GM23338 (cell line): ENCODE data around the gene LOXHD1. TPM values are rescaled to one million over a fixed set of nuclear protein-coding genes. Genes with fewer than 3 reads are reported as not detected.

ENCODE experiments used
- ATAC-seq: fragments of 200-7000 bp; cut with Tn5 transposase; 3 replicates; pipeline ENCODE4 v1.9.1; 2020
- DNase-seq: peaks from one replicate; pipeline ENCODE4 v3.0.0-alpha.2; 2015; ENCODE audit warnings: low spot score
- H2AFZ ChIP-seq: fragments of 200-600 bp; sonication (generic); 2 replicates; pipeline ENCODE4 v1.8.0; 2016; ENCODE audit warnings: antibody characterized with exemption, mild to moderate bottlenecking, moderate library complexity
- H3F3A ChIP-seq: fragments of 200-600 bp; sonication (generic); replicated peaks from 2 replicates; pipeline ENCODE4 v1.8.0; 2017; ENCODE audit warnings: antibody characterized with exemption, mixed run types, low read depth
- H3K27ac ChIP-seq: fragments of 200-600 bp; sonication (generic); 2 replicates; pipeline ENCODE4 v1.6.1; 2016; ENCODE audit warnings: low read depth
- H3K27me3 ChIP-seq: fragments of 200-600 bp; sonication (generic); 2 replicates; pipeline ENCODE4 v1.8.0; 2016; ENCODE audit warnings: mild to moderate bottlenecking, mixed run types, moderate library complexity; ENCODE audit not compliant: insufficient read depth
- H3K36me3 ChIP-seq: fragments of 200-600 bp; sonication (generic); 2 replicates; pipeline ENCODE4 v1.8.0; 2016; ENCODE audit warnings: mild to moderate bottlenecking; ENCODE audit not compliant: insufficient read depth
- H3K4me1 ChIP-seq: fragments of 200-600 bp; sonication (generic); 2 replicates; pipeline ENCODE4 v1.8.0; 2016; ENCODE audit warnings: mild to moderate bottlenecking, moderate library complexity; ENCODE audit not compliant: insufficient read depth
- H3K4me2 ChIP-seq: fragments of 200-600 bp; sonication (generic); 2 replicates; pipeline ENCODE4 v1.7.1; 2017; ENCODE audit warnings: mixed run types
- H3K4me3 ChIP-seq: fragments of 200-600 bp; sonication (generic); 2 replicates; pipeline ENCODE4 v1.6.1; 2016; ENCODE audit warnings: mixed run types
- H3K79me2 ChIP-seq: fragments of 200-600 bp; sonication (generic); replicated peaks from 2 replicates; pipeline ENCODE4 v1.8.0; 2017; ENCODE audit warnings: mild to moderate bottlenecking; ENCODE audit not compliant: insufficient read depth
- H3K9me2 ChIP-seq: fragments of 200-600 bp; sonication (generic); 2 replicates; pipeline ENCODE4 v1.8.0; 2017; ENCODE audit not compliant: insufficient read depth
- H4K20me1 ChIP-seq: fragments of 200-600 bp; sonication (generic); replicated peaks from 2 replicates; pipeline ENCODE4 v1.8.0; 2017; ENCODE audit warnings: mild to moderate bottlenecking; ENCODE audit not compliant: insufficient read depth
- H3K27ac Mint-ChIP-seq: 2 replicates; pipeline ENCODE4 v1.8.0; 2020; ENCODE audit warnings: inconsistent platforms, mild to moderate bottlenecking, moderate library complexity, mixed read lengths
- H3K27me3 Mint-ChIP-seq: 3 replicates; pipeline ENCODE4 v1.8.0; 2022; ENCODE audit warnings: low read depth, mild to moderate bottlenecking, moderate library complexity, mixed read lengths, inconsistent platforms; ENCODE audit not compliant: insufficient read depth, poor library complexity
- H3K36me3 Mint-ChIP-seq: 3 replicates; pipeline ENCODE4 v1.8.0; 2021; ENCODE audit warnings: low read depth, mild to moderate bottlenecking, inconsistent platforms, moderate library complexity, mixed read lengths
- H3K4me1 Mint-ChIP-seq: 3 replicates; pipeline ENCODE4 v1.8.0; 2020; ENCODE audit warnings: mild to moderate bottlenecking, inconsistent platforms, mixed read lengths
- H3K4me3 Mint-ChIP-seq: 3 replicates; pipeline ENCODE4 v1.8.0; 2021; ENCODE audit warnings: moderate library complexity, mild to moderate bottlenecking, inconsistent platforms, mixed read lengths
- H3K9me3 Mint-ChIP-seq: 3 replicates; pipeline ENCODE4 v1.8.0; 2020; ENCODE audit warnings: moderate library complexity, mild to moderate bottlenecking, inconsistent platforms, mixed read lengths
- CREB1 ChIP-seq: fragments of 250-450 bp; sonication (Bioruptor Pico); IDR thresholded peaks from 2 replicates; pipeline ENCODE4 v1.5.0; 2020; ENCODE audit warnings: low read depth, mild to moderate bottlenecking, moderate library complexity
- ETS1 ChIP-seq: IDR thresholded peaks from 2 replicates; pipeline ENCODE4 v1.6.1; 2016; ENCODE audit warnings: antibody characterized with exemption
- EZH2phosphoT487 ChIP-seq: fragments of 200-600 bp; sonication (generic); IDR thresholded peaks from one replicate; pipeline ENCODE4 v1.8.1; 2018; ENCODE audit warnings: antibody characterized with exemption; ENCODE audit not compliant: unreplicated experiment
- ZNF114 ChIP-seq: fragments of 250-450 bp; sonication (Bioruptor Pico); IDR thresholded peaks from 2 replicates; pipeline ENCODE4 v1.5.0; 2020; ENCODE audit warnings: mild to moderate bottlenecking, moderate library complexity
- ZNF331 ChIP-seq: fragments of 250-450 bp; sonication (Bioruptor Pico); IDR thresholded peaks from 2 replicates; pipeline ENCODE4 v1.5.0; 2020; ENCODE audit warnings: low read depth, mild to moderate bottlenecking, moderate library complexity
- ZNF462 ChIP-seq: fragments of 250-450 bp; sonication (Bioruptor Pico); IDR thresholded peaks from 2 replicates; pipeline ENCODE4 v1.5.0; 2020; ENCODE audit warnings: mild to moderate bottlenecking, moderate library complexity
- polyA plus RNA-seq: library from polyadenylated mRNA; unstranded; fragments of >200 nt; fragmentation: Nextera tagmentation; extraction: Ambion mirVana; gene quantifications from 2 replicates; pipeline ENCODE4 v1.2.1, GENCODE V29; 2016
- total RNA-seq: library from RNA; depleted of rRNA; stranded (reverse); fragments of >200 nt; shearing (Covaris generic); gene quantifications from 2 replicates; pipeline ENCODE4 v1.2.3, GENCODE V29; 2014

Gene LOXHD1
- total and polyA plus RNA-seq, 2 experiments from 2014 or later, result 0.17 TPM; not detected in 1

- Histone ChIP-seq H4K20me1 (no peaks in the 10 kb centered on the region), H3K79me2 (no peaks in the 10 kb centered on the region), H3K36me3 (no peaks in the 10 kb centered on the region), H2AFZ (peak overlapping the region; percentile 19; the same call in 1 of the 2 replicates), H3K9me2 (no peaks in the 10 kb centered on the region), H3K4me3 (no peak overlapping the region), H3K4me1 (peaks cover 16% of the 10 kb centered on the region; the same call in 1 of the 2 replicates), H3F3A (no peaks in the 10 kb centered on the region), H3K4me2 (no peak overlapping the region), H3K27ac (no peak overlapping the region; the same call in 1 of the 2 replicates), H3K27me3 (no peaks in the 10 kb centered on the region)
- ATAC-seq (no peak), DNase-seq (no peak)
- no peaks in the 10 kb centered on the region for H3K36me3 Mint-ChIP-seq
- peaks cover 5% of the 10 kb centered on the region for H3K27me3 Mint-ChIP-seq
- no peak overlapping the region for H3K27ac Mint-ChIP-seq
- H3K9me3 Mint-ChIP-seq, result no peaks in the 10 kb centered on the region; the same call in 2 of the 3 replicates
- peaks cover 12% of the 10 kb centered on the region for H3K4me1 Mint-ChIP-seq
- no peak for TF ChIP-seq EZH2phosphoT487
- no peak for TF ChIP-seq CREB1 (CRISPR knock-in tag)
- no peak for TF ChIP-seq ETS1
- no peak for TF ChIP-seq ZNF462 (CRISPR knock-in tag)
- TF ChIP-seq ZNF114 (CRISPR knock-in tag), result no peak
- no peak for TF ChIP-seq ZNF331 (CRISPR knock-in tag)
- no peak overlapping the region for H3K4me3 Mint-ChIP-seq
Measured at GRCh38 chr18:46481847-46482245, 175.2 kb downstream of the LOXHD1 start.
